ENCODE measurements around the gene FREY1.

- no peak for TF ChIP-seq CTCF (IDR thresholded peaks at IDR 0.05)
- no peak for TF ChIP-seq TCF7L2 (IDR thresholded peaks at IDR 0.05; ENCODE audit: low read depth, low read length)
These were observed 40.8 kb upstream of the FREY1 start for GRCh38 chr11:45947885-45948284.
